Fibroblast of peridontal ligament (primary cell): Measurements from ENCODE around the gene ANKRD9.

Experiments used
- DNase-seq: peaks from one replicate; pipeline ENCODE4 v3.0.0-alpha.2; 2010; ENCODE audit errors: extremely low read depth

The ANKRD9 gene

GRCh38 chr14:102479107-102479506 is 30.5 kb downstream of the ANKRD9 start:
- DNase-seq: no peak

- peak; percentile 12 for DNase-seq
These were observed 34.6 kb downstream of the ANKRD9 start for GRCh38 chr14:102474934-102475333.

GRCh38 chr14:102473559-102473958 is 36.0 kb downstream of the ANKRD9 start:
- DNase-seq: peak; percentile 8

- DNase-seq: no peak
These were observed 36.8 kb downstream of the ANKRD9 start for GRCh38 chr14:102472791-102473150.

GRCh38 chr14:102471921-102472790 is 37.4 kb downstream of the ANKRD9 start:
- DNase-seq: no peak

- no peak for DNase-seq
These were observed 40.3 kb downstream of the ANKRD9 start for GRCh38 chr14:102469261-102469660.

- no peak for DNase-seq
These were observed 44.7 kb downstream of the ANKRD9 start for GRCh38 chr14:102464846-102465341.

- no peak for DNase-seq
These were observed 45.6 kb downstream of the ANKRD9 start for GRCh38 chr14:102464006-102464405.

GRCh38 chr14:102462391-102462790 is 47.2 kb downstream of the ANKRD9 start:
- DNase-seq: peak; percentile 10

GRCh38 chr14:102461490-102462338 is 47.9 kb downstream of the ANKRD9 start:
- DNase-seq: no peak

GRCh38 chr14:102457509-102457908 is 52.1 kb downstream of the ANKRD9 start:
- DNase-seq: no peak

- DNase-seq: no peak
These were observed 54.9 kb downstream of the ANKRD9 start for GRCh38 chr14:102454711-102455110.

GRCh38 chr14:102452302-102452701 is 57.3 kb downstream of the ANKRD9 start:
- DNase-seq: no peak
